HTR-8/SVneo (cell line): ENCODE results near the gene CLEC14A.

Source experiments
- DNase-seq: peaks from one replicate; pipeline ENCODE4 v3.0.0; 2011; ENCODE audit warnings: low spot score, mixed read lengths; ENCODE audit not compliant: insufficient read length
- FAIRE-seq: peaks from 2 replicates; lab custom pipeline; 2011; peaks lifted over from hg19 to GRCh38; lab: Jason Lieb, UNC

The CLEC14A gene

GRCh38 chr14:38255673-38256532, at the start of gene CLEC14A:
Gene CLEC14A, minus strand, starts transcription at chr14:38256093. Its CDS starts 71 bp downstream, at chr14:38256022.
- FAIRE-seq (no peak), DNase-seq (no peak)

GRCh38 chr14:38302966-38303365, 47.1 kb upstream of the CLEC14A start:
- no peak for FAIRE-seq
- DNase-seq: no peak

GRCh38 chr14:38302034-38302433, 46.1 kb upstream of the CLEC14A start:
- DNase-seq: no peak
- FAIRE-seq: no peak

- no peak for FAIRE-seq
- no peak for DNase-seq
These were observed 41.8 kb upstream of the CLEC14A start for GRCh38 chr14:38297681-38298080.

- DNase-seq (no peak), FAIRE-seq (no peak)
These were observed 36.0 kb upstream of the CLEC14A start for GRCh38 chr14:38291681-38292467.

GRCh38 chr14:38290601-38291188, 34.8 kb upstream of the CLEC14A start:
- peak; percentile 45 for DNase-seq
- no peak for FAIRE-seq

- FAIRE-seq (no peak), DNase-seq (no peak)
These were observed 30.6 kb upstream of the CLEC14A start for GRCh38 chr14:38286452-38286851.

GRCh38 chr14:38285962-38286361, 30.1 kb upstream of the CLEC14A start:
- DNase-seq (no peak), FAIRE-seq (no peak)

- no peak for DNase-seq
- FAIRE-seq: no peak
These were observed 27.0 kb upstream of the CLEC14A start for GRCh38 chr14:38282936-38283335.

- no peak for DNase-seq
- FAIRE-seq: no peak
These were observed 24.2 kb upstream of the CLEC14A start for GRCh38 chr14:38280081-38280480.

- no peak for FAIRE-seq
These were observed 23.7 kb upstream of the CLEC14A start for GRCh38 chr14:38279572-38279971.

GRCh38 chr14:38278035-38278434, 22.1 kb upstream of the CLEC14A start:
- FAIRE-seq: no peak
- DNase-seq: no peak

More at GRCh38 chr14:38279572-38279971, 23.7 kb upstream of the CLEC14A start:
- no peak for DNase-seq

GRCh38 chr14:38262844-38263243, 7.0 kb upstream of the CLEC14A start:
- DNase-seq (no peak), FAIRE-seq (no peak)

GRCh38 chr14:38261620-38262019, 5.7 kb upstream of the CLEC14A start:
- FAIRE-seq: no peak
- DNase-seq: no peak

- DNase-seq (peak; percentile 10), FAIRE-seq (no peak)
These were observed 1.6 kb upstream of the CLEC14A start for GRCh38 chr14:38257507-38257906.

GRCh38 chr14:38256533-38256840, 594 bp upstream of the CLEC14A start:
- FAIRE-seq (no peak), DNase-seq (no peak)

GRCh38 chr14:38255408-38255672, 553 bp downstream of the CLEC14A start:
- DNase-seq (no peak), FAIRE-seq (no peak)

- FAIRE-seq: no peak
- no peak for DNase-seq
These were observed 1.1 kb downstream of the CLEC14A start for GRCh38 chr14:38254571-38255407.

GRCh38 chr14:38253676-38254075, 2.2 kb downstream of the CLEC14A start:
- DNase-seq (no peak), FAIRE-seq (no peak)

- no peak for FAIRE-seq
- no peak for DNase-seq
These were observed 3.7 kb downstream of the CLEC14A start for GRCh38 chr14:38252066-38252710.
